Choroid plexus epithelial cell (primary cell): ENCODE measurements around the gene YDJC.
"Not testable (repeated sequence)": the region's sequence is repeated elsewhere in the genome, so short reads cannot be mapped to it uniquely, and the experiment has no call there.

Experiments
- DNase-seq: peaks from one replicate; pipeline ENCODE4 v3.0.0-alpha.2; 2010; ENCODE audit warnings: low read depth
- H3K4me3 ChIP-seq: 2 replicates; pipeline ENCODE4 v1.5.1; 2011; ENCODE audit warnings: low read depth, mild to moderate bottlenecking, control low read depth, low read length, moderate library complexity
- CTCF ChIP-seq: conservative IDR thresholded peaks from 2 replicates; pipeline ENCODE4 v1.5.1; 2011; ENCODE audit warnings: low read depth, mild to moderate bottlenecking, control low read depth, inconsistent platforms, low read length, moderate library complexity

YDJC gene

GRCh38 chr22:21590809-21591641 lies 38.8 kb downstream of the YDJC start:
- no peak for TF ChIP-seq CTCF
- H3K4me3 ChIP-seq, result no peak overlapping the region
- DNase-seq, result no peak

- DNase-seq, result no peak
- TF ChIP-seq CTCF, result no peak
- no peak overlapping the region for H3K4me3 ChIP-seq
These were observed 40.4 kb downstream of the YDJC start for GRCh38 chr22:21589396-21589795.

- DNase-seq, result peak; percentile 64
- H3K4me3 ChIP-seq, result no peak overlapping the region
- TF ChIP-seq CTCF, result no peak
These were observed 41.8 kb downstream of the YDJC start for GRCh38 chr22:21587803-21588611.

GRCh38 chr22:21585389-21585788 lies 44.4 kb downstream of the YDJC start:
- no peak for TF ChIP-seq CTCF

GRCh38 chr22:21582801-21583740 lies 46.8 kb downstream of the YDJC start:
- TF ChIP-seq CTCF, result no peak
- H3K4me3 ChIP-seq, result no peak overlapping the region
- DNase-seq, result no peak

More at GRCh38 chr22:21585389-21585788, 44.4 kb downstream of the YDJC start:
- no peak for DNase-seq
- no peak overlapping the region for H3K4me3 ChIP-seq

- DNase-seq, H3K4me3 ChIP-seq: not testable (repeated sequence)
These were observed 48.7 kb downstream of the YDJC start for GRCh38 chr22:21581009-21581713.

- H3K4me3 ChIP-seq, DNase-seq: not testable (repeated sequence)
These were observed 49.2 kb downstream of the YDJC start for GRCh38 chr22:21580623-21581007.
